GM23338 (cell line): ENCODE measurements around the gene HINT2. TPM values are rescaled to one million over a fixed set of nuclear protein-coding genes. Genes with fewer than 3 reads are reported as not detected.

Experiments used
- ATAC-seq: fragments of 200-7000 bp; cut with Tn5 transposase; 3 replicates; pipeline ENCODE4 v1.9.1; 2020
- DNase-seq: peaks from one replicate; pipeline ENCODE4 v3.0.0-alpha.2; 2015; ENCODE audit warnings: low spot score
- H2AFZ ChIP-seq: fragments of 200-600 bp; sonication (generic); 2 replicates; pipeline ENCODE4 v1.8.0; 2016; ENCODE audit warnings: antibody characterized with exemption, mild to moderate bottlenecking, moderate library complexity
- H3F3A ChIP-seq: fragments of 200-600 bp; sonication (generic); replicated peaks from 2 replicates; pipeline ENCODE4 v1.8.0; 2017; ENCODE audit warnings: antibody characterized with exemption, mixed run types, low read depth
- H3K27ac ChIP-seq: fragments of 200-600 bp; sonication (generic); 2 replicates; pipeline ENCODE4 v1.6.1; 2016; ENCODE audit warnings: low read depth
- H3K27me3 ChIP-seq: fragments of 200-600 bp; sonication (generic); 2 replicates; pipeline ENCODE4 v1.8.0; 2016; ENCODE audit warnings: mild to moderate bottlenecking, mixed run types, moderate library complexity; ENCODE audit not compliant: insufficient read depth
- H3K36me3 ChIP-seq: fragments of 200-600 bp; sonication (generic); 2 replicates; pipeline ENCODE4 v1.8.0; 2016; ENCODE audit warnings: mild to moderate bottlenecking; ENCODE audit not compliant: insufficient read depth
- H3K4me1 ChIP-seq: fragments of 200-600 bp; sonication (generic); 2 replicates; pipeline ENCODE4 v1.8.0; 2016; ENCODE audit warnings: mild to moderate bottlenecking, moderate library complexity; ENCODE audit not compliant: insufficient read depth
- H3K4me2 ChIP-seq: fragments of 200-600 bp; sonication (generic); 2 replicates; pipeline ENCODE4 v1.7.1; 2017; ENCODE audit warnings: mixed run types
- H3K4me3 ChIP-seq: fragments of 200-600 bp; sonication (generic); 2 replicates; pipeline ENCODE4 v1.6.1; 2016; ENCODE audit warnings: mixed run types
- H3K79me2 ChIP-seq: fragments of 200-600 bp; sonication (generic); replicated peaks from 2 replicates; pipeline ENCODE4 v1.8.0; 2017; ENCODE audit warnings: mild to moderate bottlenecking; ENCODE audit not compliant: insufficient read depth
- H3K9me2 ChIP-seq: fragments of 200-600 bp; sonication (generic); 2 replicates; pipeline ENCODE4 v1.8.0; 2017; ENCODE audit not compliant: insufficient read depth
- H4K20me1 ChIP-seq: fragments of 200-600 bp; sonication (generic); replicated peaks from 2 replicates; pipeline ENCODE4 v1.8.0; 2017; ENCODE audit warnings: mild to moderate bottlenecking; ENCODE audit not compliant: insufficient read depth
- H3K27ac Mint-ChIP-seq: 2 replicates; pipeline ENCODE4 v1.8.0; 2020; ENCODE audit warnings: inconsistent platforms, mild to moderate bottlenecking, moderate library complexity, mixed read lengths
- H3K27me3 Mint-ChIP-seq: 3 replicates; pipeline ENCODE4 v1.8.0; 2022; ENCODE audit warnings: low read depth, mild to moderate bottlenecking, moderate library complexity, mixed read lengths, inconsistent platforms; ENCODE audit not compliant: insufficient read depth, poor library complexity
- H3K36me3 Mint-ChIP-seq: 3 replicates; pipeline ENCODE4 v1.8.0; 2021; ENCODE audit warnings: low read depth, mild to moderate bottlenecking, inconsistent platforms, moderate library complexity, mixed read lengths
- H3K4me1 Mint-ChIP-seq: 3 replicates; pipeline ENCODE4 v1.8.0; 2020; ENCODE audit warnings: mild to moderate bottlenecking, inconsistent platforms, mixed read lengths
- H3K4me3 Mint-ChIP-seq: 3 replicates; pipeline ENCODE4 v1.8.0; 2021; ENCODE audit warnings: moderate library complexity, mild to moderate bottlenecking, inconsistent platforms, mixed read lengths
- H3K9me3 Mint-ChIP-seq: 3 replicates; pipeline ENCODE4 v1.8.0; 2020; ENCODE audit warnings: moderate library complexity, mild to moderate bottlenecking, inconsistent platforms, mixed read lengths
- EZH2 ChIP-seq: fragments of 200-600 bp; sonication (generic); IDR thresholded peaks from one replicate; pipeline ENCODE4 v1.8.0; 2017; ENCODE audit warnings: antibody characterized with exemption, mild to moderate bottlenecking, low read depth; ENCODE audit not compliant: unreplicated experiment
- JUNB ChIP-seq: IDR thresholded peaks from one replicate; pipeline ENCODE4 v1.6.1; 2016; ENCODE audit warnings: antibody characterized with exemption; ENCODE audit not compliant: unreplicated experiment
- NANOG ChIP-seq: IDR thresholded peaks from 2 replicates; pipeline ENCODE4 v1.6.1; 2016; ENCODE audit warnings: antibody characterized with exemption, borderline replicate concordance
- POLR2AphosphoS5 ChIP-seq: IDR thresholded peaks from 2 replicates; pipeline ENCODE4 v1.6.1; 2016; ENCODE audit warnings: antibody characterized with exemption, low read depth
- STAT1 ChIP-seq: IDR thresholded peaks from one replicate; pipeline ENCODE4 v1.6.1; 2016; ENCODE audit warnings: antibody characterized with exemption; ENCODE audit not compliant: unreplicated experiment
- ZNF114 ChIP-seq: fragments of 250-450 bp; sonication (Bioruptor Pico); IDR thresholded peaks from 2 replicates; pipeline ENCODE4 v1.5.0; 2020; ENCODE audit warnings: mild to moderate bottlenecking, moderate library complexity
- ZNF331 ChIP-seq: fragments of 250-450 bp; sonication (Bioruptor Pico); IDR thresholded peaks from 2 replicates; pipeline ENCODE4 v1.5.0; 2020; ENCODE audit warnings: low read depth, mild to moderate bottlenecking, moderate library complexity
- polyA plus RNA-seq: library from polyadenylated mRNA; unstranded; fragments of >200 nt; fragmentation: Nextera tagmentation; extraction: Ambion mirVana; gene quantifications from 2 replicates; pipeline ENCODE4 v1.2.1, GENCODE V29; 2016
- total RNA-seq: library from RNA; depleted of rRNA; stranded (reverse); fragments of >200 nt; shearing (Covaris generic); gene quantifications from 2 replicates; pipeline ENCODE4 v1.2.3, GENCODE V29; 2014
- TF ChIP-seq, protein P1 (sequence below): IDR thresholded peaks from 2 replicates; pipeline ENCODE4 v1.6.1; 2016; ENCODE audit warnings: antibody characterized with exemption
- TF ChIP-seq, protein P2 (sequence below): IDR thresholded peaks from one replicate; pipeline ENCODE4 v1.6.1; 2018; ENCODE audit warnings: antibody characterized with exemption; ENCODE audit not compliant: unreplicated experiment
- TF ChIP-seq, protein P3 (sequence below), 2 experiments: fragments of 200-600 bp in 1 of 2; sonication (generic) in 1 of 2; conservative IDR thresholded peaks; 2 replicates each; pipeline versions ENCODE4 v1.5.1 to v1.6.1; 2016 to 2017; ENCODE audit warnings: antibody characterized with exemption in 2 of 2, low read depth in 2 of 2, mild to moderate bottlenecking in 2 of 2, moderate library complexity in 1 of 2

HINT2 gene
- total and polyA plus RNA-seq, 2 experiments from 2014 or later, result 20.9 to 69.9 TPM

DNA sequence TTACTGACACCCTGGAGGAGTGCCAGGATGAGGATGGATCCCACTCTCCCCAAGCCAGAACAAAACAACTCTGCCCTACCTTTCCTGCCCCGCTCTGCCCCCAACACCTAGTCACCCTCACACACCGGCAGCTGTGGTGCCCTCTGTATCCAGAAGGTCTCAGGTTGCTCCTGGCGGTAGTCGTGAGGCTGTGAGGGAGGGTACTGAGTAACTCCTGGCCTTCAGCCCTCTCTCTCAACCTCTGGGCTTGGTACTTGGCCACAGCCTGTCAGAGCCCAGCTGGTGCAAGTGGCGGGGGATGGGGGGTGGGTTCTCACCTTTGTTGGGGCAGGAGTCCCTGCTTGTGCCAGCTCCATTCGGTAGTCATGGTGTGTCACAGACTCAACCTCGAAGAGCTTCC is 4.7 kb downstream of the HINT2 start (continued):
- TF ChIP-seq NANOG, result no peak
- no peak for TF ChIP-seq ZNF331
- TF ChIP-seq STAT1, result no peak
- TF ChIP-seq, protein P1, sequence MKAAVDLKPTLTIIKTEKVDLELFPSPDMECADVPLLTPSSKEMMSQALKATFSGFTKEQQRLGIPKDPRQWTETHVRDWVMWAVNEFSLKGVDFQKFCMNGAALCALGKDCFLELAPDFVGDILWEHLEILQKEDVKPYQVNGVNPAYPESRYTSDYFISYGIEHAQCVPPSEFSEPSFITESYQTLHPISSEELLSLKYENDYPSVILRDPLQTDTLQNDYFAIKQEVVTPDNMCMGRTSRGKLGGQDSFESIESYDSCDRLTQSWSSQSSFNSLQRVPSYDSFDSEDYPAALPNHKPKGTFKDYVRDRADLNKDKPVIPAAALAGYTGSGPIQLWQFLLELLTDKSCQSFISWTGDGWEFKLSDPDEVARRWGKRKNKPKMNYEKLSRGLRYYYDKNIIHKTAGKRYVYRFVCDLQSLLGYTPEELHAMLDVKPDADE, result no peak

DNA sequence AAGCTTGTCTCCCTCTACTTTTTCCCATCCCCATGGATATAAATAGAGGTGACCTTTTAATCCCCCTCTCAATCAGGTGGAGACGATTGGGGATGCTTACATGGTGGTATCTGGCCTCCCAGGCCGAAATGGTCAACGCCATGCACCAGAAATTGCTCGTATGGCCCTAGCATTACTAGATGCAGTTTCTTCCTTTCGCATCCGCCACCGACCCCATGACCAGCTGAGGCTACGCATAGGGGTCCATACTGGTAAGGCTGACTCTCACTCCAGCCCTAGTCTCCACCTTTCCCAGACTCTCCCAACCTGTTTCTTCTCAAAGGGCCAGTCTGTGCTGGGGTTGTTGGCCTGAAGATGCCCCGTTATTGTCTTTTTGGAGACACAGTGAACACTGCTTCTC is 6.4 kb downstream of the HINT2 start:
- no peaks in the 10 kb centered on the region for H3K79me2 ChIP-seq
- no peak overlapping the region for H3K4me3 ChIP-seq
- H2AFZ ChIP-seq, result no peak overlapping the region
- no peaks in the 10 kb centered on the region for H3K27me3 ChIP-seq
- no peaks in the 10 kb centered on the region for H3K9me3 Mint-ChIP-seq
- no peak overlapping the region for H3K4me3 Mint-ChIP-seq
- peaks cover 9% of the 10 kb centered on the region for H3K27me3 Mint-ChIP-seq
- peaks cover 9% of the 10 kb centered on the region; the same call in 1 of the 2 replicates for H3K4me1 ChIP-seq
- no peak for DNase-seq
- H3K27ac Mint-ChIP-seq, result no peak overlapping the region
- H4K20me1 ChIP-seq, result no peaks in the 10 kb centered on the region
- H3K36me3 ChIP-seq, result 0 out of 2 replicates have a peak, but pooled peaks cover 6% of the 10 kb centered on the region
- TF ChIP-seq STAT1, result no peak
- H3K27ac ChIP-seq, result no peak overlapping the region
- H3K9me2 ChIP-seq, result no peaks in the 10 kb centered on the region; the same call in 1 of the 2 replicates
- peaks cover 2% of the 10 kb centered on the region; the same call in 1 of the 2 replicates for H3F3A ChIP-seq
- peaks cover 13% of the 10 kb centered on the region for H3K4me1 Mint-ChIP-seq
- peaks cover 11% of the 10 kb centered on the region; the same call in 2 of the 3 replicates for H3K36me3 Mint-ChIP-seq
- ATAC-seq, result no peak
- no peak overlapping the region for H3K4me2 ChIP-seq

DNA sequence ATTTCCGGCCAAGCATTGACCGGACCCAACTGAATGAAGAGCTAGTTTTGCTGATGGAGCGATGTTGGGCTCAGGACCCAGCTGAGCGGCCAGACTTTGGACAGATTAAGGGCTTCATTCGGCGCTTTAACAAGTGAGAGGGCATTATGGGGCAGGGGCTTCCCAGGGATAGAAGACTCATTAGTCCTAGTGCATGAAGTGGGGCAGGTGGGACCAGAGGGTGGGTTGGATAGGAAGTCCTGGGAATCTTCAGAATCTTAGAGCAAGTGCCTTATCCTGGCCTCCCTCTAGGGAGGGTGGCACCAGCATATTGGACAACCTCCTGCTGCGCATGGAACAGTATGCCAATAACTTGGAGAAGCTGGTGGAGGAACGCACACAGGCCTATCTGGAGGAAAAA is 8.7 kb downstream of the HINT2 start:
- H3K27ac Mint-ChIP-seq, result no peak overlapping the region
- TF ChIP-seq NANOG, result no peak
- no peak for TF ChIP-seq ZNF114
- TF ChIP-seq, protein P2, sequence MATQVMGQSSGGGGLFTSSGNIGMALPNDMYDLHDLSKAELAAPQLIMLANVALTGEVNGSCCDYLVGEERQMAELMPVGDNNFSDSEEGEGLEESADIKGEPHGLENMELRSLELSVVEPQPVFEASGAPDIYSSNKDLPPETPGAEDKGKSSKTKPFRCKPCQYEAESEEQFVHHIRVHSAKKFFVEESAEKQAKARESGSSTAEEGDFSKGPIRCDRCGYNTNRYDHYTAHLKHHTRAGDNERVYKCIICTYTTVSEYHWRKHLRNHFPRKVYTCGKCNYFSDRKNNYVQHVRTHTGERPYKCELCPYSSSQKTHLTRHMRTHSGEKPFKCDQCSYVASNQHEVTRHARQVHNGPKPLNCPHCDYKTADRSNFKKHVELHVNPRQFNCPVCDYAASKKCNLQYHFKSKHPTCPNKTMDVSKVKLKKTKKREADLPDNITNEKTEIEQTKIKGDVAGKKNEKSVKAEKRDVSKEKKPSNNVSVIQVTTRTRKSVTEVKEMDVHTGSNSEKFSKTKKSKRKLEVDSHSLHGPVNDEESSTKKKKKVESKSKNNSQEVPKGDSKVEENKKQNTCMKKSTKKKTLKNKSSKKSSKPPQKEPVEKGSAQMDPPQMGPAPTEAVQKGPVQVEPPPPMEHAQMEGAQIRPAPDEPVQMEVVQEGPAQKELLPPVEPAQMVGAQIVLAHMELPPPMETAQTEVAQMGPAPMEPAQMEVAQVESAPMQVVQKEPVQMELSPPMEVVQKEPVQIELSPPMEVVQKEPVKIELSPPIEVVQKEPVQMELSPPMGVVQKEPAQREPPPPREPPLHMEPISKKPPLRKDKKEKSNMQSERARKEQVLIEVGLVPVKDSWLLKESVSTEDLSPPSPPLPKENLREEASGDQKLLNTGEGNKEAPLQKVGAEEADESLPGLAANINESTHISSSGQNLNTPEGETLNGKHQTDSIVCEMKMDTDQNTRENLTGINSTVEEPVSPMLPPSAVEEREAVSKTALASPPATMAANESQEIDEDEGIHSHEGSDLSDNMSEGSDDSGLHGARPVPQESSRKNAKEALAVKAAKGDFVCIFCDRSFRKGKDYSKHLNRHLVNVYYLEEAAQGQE, result no peak
- TF ChIP-seq POLR2AphosphoS5, result no peak
- TF ChIP-seq JUNB, result no peak
- no peak for TF ChIP-seq EZH2
- no peak for TF ChIP-seq ZNF331
- TF ChIP-seq, protein P3, sequence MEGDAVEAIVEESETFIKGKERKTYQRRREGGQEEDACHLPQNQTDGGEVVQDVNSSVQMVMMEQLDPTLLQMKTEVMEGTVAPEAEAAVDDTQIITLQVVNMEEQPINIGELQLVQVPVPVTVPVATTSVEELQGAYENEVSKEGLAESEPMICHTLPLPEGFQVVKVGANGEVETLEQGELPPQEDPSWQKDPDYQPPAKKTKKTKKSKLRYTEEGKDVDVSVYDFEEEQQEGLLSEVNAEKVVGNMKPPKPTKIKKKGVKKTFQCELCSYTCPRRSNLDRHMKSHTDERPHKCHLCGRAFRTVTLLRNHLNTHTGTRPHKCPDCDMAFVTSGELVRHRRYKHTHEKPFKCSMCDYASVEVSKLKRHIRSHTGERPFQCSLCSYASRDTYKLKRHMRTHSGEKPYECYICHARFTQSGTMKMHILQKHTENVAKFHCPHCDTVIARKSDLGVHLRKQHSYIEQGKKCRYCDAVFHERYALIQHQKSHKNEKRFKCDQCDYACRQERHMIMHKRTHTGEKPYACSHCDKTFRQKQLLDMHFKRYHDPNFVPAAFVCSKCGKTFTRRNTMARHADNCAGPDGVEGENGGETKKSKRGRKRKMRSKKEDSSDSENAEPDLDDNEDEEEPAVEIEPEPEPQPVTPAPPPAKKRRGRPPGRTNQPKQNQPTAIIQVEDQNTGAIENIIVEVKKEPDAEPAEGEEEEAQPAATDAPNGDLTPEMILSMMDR (conservative IDR thresholded peaks at IDR 0.05; ENCODE audit: low read depth in 2 of 2), result no peak
- TF ChIP-seq, protein P1, result no peak
- no peak for TF ChIP-seq STAT1

More for the DNA sequence above, 8.7 kb downstream of the HINT2 start:
- no peak overlapping the region for H3K27ac ChIP-seq
- H3K4me3 ChIP-seq, result no peak overlapping the region
- H3K79me2 ChIP-seq, result no peaks in the 10 kb centered on the region
- ATAC-seq (no peak), DNase-seq (no peak)
- no peaks in the 10 kb centered on the region for H3K27me3 ChIP-seq
- no peaks in the 10 kb centered on the region for H4K20me1 ChIP-seq
- H3K4me2 ChIP-seq, result no peak overlapping the region
- H2AFZ ChIP-seq, result no peak overlapping the region
- H3K36me3 ChIP-seq, result 0 out of 2 replicates have a peak, but pooled peaks cover 7% of the 10 kb centered on the region
- no peaks in the 10 kb centered on the region for H3K9me3 Mint-ChIP-seq
- H3K4me3 Mint-ChIP-seq, result no peak overlapping the region
- no peaks in the 10 kb centered on the region for H3K4me1 ChIP-seq
- no peaks in the 10 kb centered on the region for H3K4me1 Mint-ChIP-seq
- peaks cover 3% of the 10 kb centered on the region for H3K27me3 Mint-ChIP-seq
- no peaks in the 10 kb centered on the region for H3F3A ChIP-seq
- H3K36me3 Mint-ChIP-seq, result peaks cover 6% of the 10 kb centered on the region; the same call in 2 of the 3 replicates
- no peaks in the 10 kb centered on the region for H3K9me2 ChIP-seq
